HG03354 (cell line): Measurements from ENCODE around the gene VTN.

Experiments
- ATAC-seq: cut with Tn5 transposase; IDR thresholded peaks from one replicate; pipeline ENCODE4 v1.9.1; 2021; ENCODE audit warnings: mild to moderate bottlenecking; ENCODE audit not compliant: unreplicated experiment, poor library complexity, severe bottlenecking

Gene VTN

GRCh38 chr17:28371245-28372202 lies 1.4 kb upstream of the VTN start, which contains the start of gene SARM1:
TSS of gene SARM1 (plus strand) at chr17:28371694. CDS start at chr17:28372033, 339 bp downstream.
- peak; percentile 82 for ATAC-seq

GRCh38 chr17:28370744-28371103 lies 617 bp upstream of the VTN start:
- ATAC-seq, result no peak

- no peak for ATAC-seq
Observed at GRCh38 chr17:28369684-28370034, 448 bp downstream of the VTN start.

GRCh38 chr17:28368915-28369683 lies 1.0 kb downstream of the VTN start:
- no peak for ATAC-seq

GRCh38 chr17:28368306-28368831 lies 1.7 kb downstream of the VTN start:
- ATAC-seq, result no peak

GRCh38 chr17:28367641-28368305 lies 2.3 kb downstream of the VTN start:
- ATAC-seq, result no peak

- ATAC-seq, result no peak
Observed at GRCh38 chr17:28366605-28367004, 3.5 kb downstream of the VTN start.

GRCh38 chr17:28365487-28365886 lies 4.6 kb downstream of the VTN start:
- ATAC-seq, result no peak

- no peak for ATAC-seq
Observed at GRCh38 chr17:28364665-28365363, 5.3 kb downstream of the VTN start, which contains the start of gene SEBOX. TSS of gene SEBOX (minus strand) at chr17:28365199. CDS start at chr17:28365151, 48 bp downstream.

GRCh38 chr17:28363776-28364650 lies 6.1 kb downstream of the VTN start:
- no peak for ATAC-seq

GRCh38 chr17:28363186-28363585 lies 6.9 kb downstream of the VTN start:
- ATAC-seq, result no peak

- ATAC-seq, result no peak
Observed at GRCh38 chr17:28357901-28358197, 12.3 kb downstream of the VTN start.

- ATAC-seq, result peak; percentile 97
Observed at GRCh38 chr17:28357061-28357900, 12.8 kb downstream of the VTN start, which contains the start of gene POLDIP2. TSS of gene POLDIP2 (minus strand) at chr17:28357527. CDS start at chr17:28357448, 79 bp downstream.

GRCh38 chr17:28350271-28350670 lies 19.8 kb downstream of the VTN start:
- no peak for ATAC-seq

GRCh38 chr17:28348979-28349378 lies 21.1 kb downstream of the VTN start:
- ATAC-seq, result no peak

GRCh38 chr17:28347261-28347891 lies 22.7 kb downstream of the VTN start:
- ATAC-seq, result no peak

- no peak for ATAC-seq
Observed at GRCh38 chr17:28346746-28347246, 23.3 kb downstream of the VTN start.
